ENCODE results near the gene GLYATL2. TPM values are rescaled to one million over a fixed set of nuclear protein-coding genes. Genes with fewer than 3 reads are reported as not detected.

Gene GLYATL2
- total and polyA plus RNA-seq, 4 donors: not detected

Other genes starting within 250 kb of the GLYATL2 start
- gene CNTF, start 222.0 kb downstream of the GLYATL2 start, total RNA-seq: 1 to 10 TPM; 1.1 to 3.8 TPM
- gene CNTF, start 222.0 kb downstream of the GLYATL2 start, polyA plus RNA-seq: under 1 TPM; 0.18 to 0.25 TPM
- 100 to 1,000 TPM in 1 of 2 donors, 1 to 10 TPM in 1; 5.6 to 142 TPM for gene GLYAT, start 112.8 kb downstream of the GLYATL2 start, total RNA-seq
- 100 to 1,000 TPM in 1 of 2 donors, 10 to 100 TPM in 1; 78.2 to 181 TPM for gene GLYAT, start 112.8 kb downstream of the GLYATL2 start, polyA plus RNA-seq
- gene GLYATL1, start 94.8 kb upstream of the GLYATL2 start, total RNA-seq: 100 to 1,000 TPM in 1 of 2 donors, 10 to 100 TPM in 1; 64.9 to 622 TPM
- gene GLYATL1, start 94.8 kb upstream of the GLYATL2 start, polyA plus RNA-seq: 100 to 1,000 TPM; 246 to 248 TPM
- gene GLYATL1B, start 241.6 kb upstream of the GLYATL2 start, total RNA-seq: not detected
- not detected for gene GLYATL1B, start 241.6 kb upstream of the GLYATL2 start, polyA plus RNA-seq

Data from liver (tissue), 4 donors.